GM23338 (cell line): ENCODE data around the gene TUBB3. TPM values are rescaled to one million over a fixed set of nuclear protein-coding genes. Genes with fewer than 3 reads are reported as not detected.

Experiments
- ATAC-seq: fragments of 200-7000 bp; cut with Tn5 transposase; 3 replicates; pipeline ENCODE4 v1.9.1; 2020
- DNase-seq: peaks from one replicate; pipeline ENCODE4 v3.0.0-alpha.2; 2015; ENCODE audit warnings: low spot score
- H2AFZ ChIP-seq: fragments of 200-600 bp; sonication (generic); 2 replicates; pipeline ENCODE4 v1.8.0; 2016; ENCODE audit warnings: antibody characterized with exemption, mild to moderate bottlenecking, moderate library complexity
- H3F3A ChIP-seq: fragments of 200-600 bp; sonication (generic); replicated peaks from 2 replicates; pipeline ENCODE4 v1.8.0; 2017; ENCODE audit warnings: antibody characterized with exemption, mixed run types, low read depth
- H3K27ac ChIP-seq: fragments of 200-600 bp; sonication (generic); 2 replicates; pipeline ENCODE4 v1.6.1; 2016; ENCODE audit warnings: low read depth
- H3K27me3 ChIP-seq: fragments of 200-600 bp; sonication (generic); 2 replicates; pipeline ENCODE4 v1.8.0; 2016; ENCODE audit warnings: mild to moderate bottlenecking, mixed run types, moderate library complexity; ENCODE audit not compliant: insufficient read depth
- H3K36me3 ChIP-seq: fragments of 200-600 bp; sonication (generic); 2 replicates; pipeline ENCODE4 v1.8.0; 2016; ENCODE audit warnings: mild to moderate bottlenecking; ENCODE audit not compliant: insufficient read depth
- H3K4me1 ChIP-seq: fragments of 200-600 bp; sonication (generic); 2 replicates; pipeline ENCODE4 v1.8.0; 2016; ENCODE audit warnings: mild to moderate bottlenecking, moderate library complexity; ENCODE audit not compliant: insufficient read depth
- H3K4me2 ChIP-seq: fragments of 200-600 bp; sonication (generic); 2 replicates; pipeline ENCODE4 v1.7.1; 2017; ENCODE audit warnings: mixed run types
- H3K4me3 ChIP-seq: fragments of 200-600 bp; sonication (generic); 2 replicates; pipeline ENCODE4 v1.6.1; 2016; ENCODE audit warnings: mixed run types
- H3K79me2 ChIP-seq: fragments of 200-600 bp; sonication (generic); replicated peaks from 2 replicates; pipeline ENCODE4 v1.8.0; 2017; ENCODE audit warnings: mild to moderate bottlenecking; ENCODE audit not compliant: insufficient read depth
- H3K9me2 ChIP-seq: fragments of 200-600 bp; sonication (generic); 2 replicates; pipeline ENCODE4 v1.8.0; 2017; ENCODE audit not compliant: insufficient read depth
- H4K20me1 ChIP-seq: fragments of 200-600 bp; sonication (generic); replicated peaks from 2 replicates; pipeline ENCODE4 v1.8.0; 2017; ENCODE audit warnings: mild to moderate bottlenecking; ENCODE audit not compliant: insufficient read depth
- H3K27ac Mint-ChIP-seq: 2 replicates; pipeline ENCODE4 v1.8.0; 2020; ENCODE audit warnings: inconsistent platforms, mild to moderate bottlenecking, moderate library complexity, mixed read lengths
- H3K27me3 Mint-ChIP-seq: 3 replicates; pipeline ENCODE4 v1.8.0; 2022; ENCODE audit warnings: low read depth, mild to moderate bottlenecking, moderate library complexity, mixed read lengths, inconsistent platforms; ENCODE audit not compliant: insufficient read depth, poor library complexity
- H3K36me3 Mint-ChIP-seq: 3 replicates; pipeline ENCODE4 v1.8.0; 2021; ENCODE audit warnings: low read depth, mild to moderate bottlenecking, inconsistent platforms, moderate library complexity, mixed read lengths
- H3K4me1 Mint-ChIP-seq: 3 replicates; pipeline ENCODE4 v1.8.0; 2020; ENCODE audit warnings: mild to moderate bottlenecking, inconsistent platforms, mixed read lengths
- H3K4me3 Mint-ChIP-seq: 3 replicates; pipeline ENCODE4 v1.8.0; 2021; ENCODE audit warnings: moderate library complexity, mild to moderate bottlenecking, inconsistent platforms, mixed read lengths
- H3K9me3 Mint-ChIP-seq: 3 replicates; pipeline ENCODE4 v1.8.0; 2020; ENCODE audit warnings: moderate library complexity, mild to moderate bottlenecking, inconsistent platforms, mixed read lengths
- CREB1 ChIP-seq: fragments of 250-450 bp; sonication (Bioruptor Pico); IDR thresholded peaks from 2 replicates; pipeline ENCODE4 v1.5.0; 2020; ENCODE audit warnings: low read depth, mild to moderate bottlenecking, moderate library complexity
- ETS1 ChIP-seq: IDR thresholded peaks from 2 replicates; pipeline ENCODE4 v1.6.1; 2016; ENCODE audit warnings: antibody characterized with exemption
- EZH2 ChIP-seq: fragments of 200-600 bp; sonication (generic); IDR thresholded peaks from one replicate; pipeline ENCODE4 v1.8.0; 2017; ENCODE audit warnings: antibody characterized with exemption, mild to moderate bottlenecking, low read depth; ENCODE audit not compliant: unreplicated experiment
- EZH2phosphoT487 ChIP-seq: fragments of 200-600 bp; sonication (generic); IDR thresholded peaks from one replicate; pipeline ENCODE4 v1.8.1; 2018; ENCODE audit warnings: antibody characterized with exemption; ENCODE audit not compliant: unreplicated experiment
- JUNB ChIP-seq: IDR thresholded peaks from one replicate; pipeline ENCODE4 v1.6.1; 2016; ENCODE audit warnings: antibody characterized with exemption; ENCODE audit not compliant: unreplicated experiment
- NANOG ChIP-seq: IDR thresholded peaks from 2 replicates; pipeline ENCODE4 v1.6.1; 2016; ENCODE audit warnings: antibody characterized with exemption, borderline replicate concordance
- POLR2AphosphoS5 ChIP-seq: IDR thresholded peaks from 2 replicates; pipeline ENCODE4 v1.6.1; 2016; ENCODE audit warnings: antibody characterized with exemption, low read depth
- STAT1 ChIP-seq: IDR thresholded peaks from one replicate; pipeline ENCODE4 v1.6.1; 2016; ENCODE audit warnings: antibody characterized with exemption; ENCODE audit not compliant: unreplicated experiment
- ZNF114 ChIP-seq: fragments of 250-450 bp; sonication (Bioruptor Pico); IDR thresholded peaks from 2 replicates; pipeline ENCODE4 v1.5.0; 2020; ENCODE audit warnings: mild to moderate bottlenecking, moderate library complexity
- ZNF331 ChIP-seq: fragments of 250-450 bp; sonication (Bioruptor Pico); IDR thresholded peaks from 2 replicates; pipeline ENCODE4 v1.5.0; 2020; ENCODE audit warnings: low read depth, mild to moderate bottlenecking, moderate library complexity
- polyA plus RNA-seq: library from polyadenylated mRNA; unstranded; fragments of >200 nt; fragmentation: Nextera tagmentation; extraction: Ambion mirVana; gene quantifications from 2 replicates; pipeline ENCODE4 v1.2.1, GENCODE V29; 2016
- total RNA-seq: library from RNA; depleted of rRNA; stranded (reverse); fragments of >200 nt; shearing (Covaris generic); gene quantifications from 2 replicates; pipeline ENCODE4 v1.2.3, GENCODE V29; 2014
- TF ChIP-seq, protein P1 (sequence below), 2 experiments: fragments of 200-600 bp in 1 of 2; sonication (generic) in 1 of 2; conservative IDR thresholded peaks; 2 replicates each; pipeline versions ENCODE4 v1.5.1 to v1.6.1; 2016 to 2017; ENCODE audit warnings: antibody characterized with exemption in 2 of 2, low read depth in 2 of 2, mild to moderate bottlenecking in 2 of 2, moderate library complexity in 1 of 2
- TF ChIP-seq, protein P2 (sequence below): IDR thresholded peaks from one replicate; pipeline ENCODE4 v1.6.1; 2018; ENCODE audit warnings: antibody characterized with exemption; ENCODE audit not compliant: unreplicated experiment
- TF ChIP-seq, protein P3 (sequence below): fragments of 250-450 bp; sonication (Bioruptor Pico); IDR thresholded peaks from 2 replicates; pipeline ENCODE4 v1.5.0; 2020; ENCODE audit warnings: mild to moderate bottlenecking, moderate library complexity

Gene TUBB3
- total and polyA plus RNA-seq, 2 experiments from 2014 or later: 149 to 443 TPM

DNA sequence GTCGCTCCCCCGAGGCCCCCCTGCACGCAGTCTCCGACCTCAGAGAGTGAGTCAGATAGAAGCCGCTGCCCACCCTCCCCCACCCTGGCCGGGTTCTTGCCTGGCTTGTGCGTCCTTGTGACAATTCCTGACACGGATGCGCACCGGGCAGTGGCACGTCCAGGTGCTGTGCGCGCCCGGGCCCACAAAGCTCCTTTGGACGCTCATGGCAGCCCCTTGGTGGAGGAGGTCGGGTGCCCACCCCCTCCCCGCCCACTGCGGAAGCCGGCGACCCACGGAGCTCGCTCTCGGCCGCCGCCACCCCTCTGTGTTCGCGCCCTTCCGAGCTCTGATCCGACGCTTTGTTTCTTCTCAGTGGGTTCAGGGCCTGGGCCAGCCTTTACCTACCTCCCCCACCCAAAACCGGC is 662 bp upstream of the TUBB3 start:
- Mint-ChIP-seq H3K4me3 (peak overlapping the region; percentile 87), H3K9me3 (no peaks in the 10 kb centered on the region), H3K27me3 (peaks cover 47% of the 10 kb centered on the region), H3K27ac (no peak overlapping the region), H3K36me3 (no peaks in the 10 kb centered on the region), H3K4me1 (peaks cover 19% of the 10 kb centered on the region)
- Histone ChIP-seq H3F3A (peaks cover 13% of the 10 kb centered on the region), H3K4me2 (peak overlapping the region; percentile 92), H4K20me1 (peaks cover 11% of the 10 kb centered on the region; the same call in 1 of the 2 replicates), H3K4me1 (peaks cover 31% of the 10 kb centered on the region), H3K27me3 (peaks cover 25% of the 10 kb centered on the region), H3K27ac (no peak overlapping the region), H3K36me3 (no peaks in the 10 kb centered on the region), H3K4me3 (peak overlapping the region; percentile 86), H2AFZ (peak overlapping the region; percentile 83; the same call in 1 of the 2 replicates), H3K79me2 (peaks cover 9% of the 10 kb centered on the region), H3K9me2 (no peaks in the 10 kb centered on the region)
- DNase-seq (peak; percentile 71), ATAC-seq (peak; percentile 1)
- TF ChIP-seq POLR2AphosphoS5 (no peak), EZH2phosphoT487 (no peak), EZH2 (no peak), ZNF114 (CRISPR knock-in tag) (no peak), ETS1 (no peak), CREB1 (CRISPR knock-in tag) (no peak), NANOG (no peak), JUNB (no peak), STAT1 (no peak), ZNF331 (CRISPR knock-in tag) (no peak)
- TF ChIP-seq, protein P1, sequence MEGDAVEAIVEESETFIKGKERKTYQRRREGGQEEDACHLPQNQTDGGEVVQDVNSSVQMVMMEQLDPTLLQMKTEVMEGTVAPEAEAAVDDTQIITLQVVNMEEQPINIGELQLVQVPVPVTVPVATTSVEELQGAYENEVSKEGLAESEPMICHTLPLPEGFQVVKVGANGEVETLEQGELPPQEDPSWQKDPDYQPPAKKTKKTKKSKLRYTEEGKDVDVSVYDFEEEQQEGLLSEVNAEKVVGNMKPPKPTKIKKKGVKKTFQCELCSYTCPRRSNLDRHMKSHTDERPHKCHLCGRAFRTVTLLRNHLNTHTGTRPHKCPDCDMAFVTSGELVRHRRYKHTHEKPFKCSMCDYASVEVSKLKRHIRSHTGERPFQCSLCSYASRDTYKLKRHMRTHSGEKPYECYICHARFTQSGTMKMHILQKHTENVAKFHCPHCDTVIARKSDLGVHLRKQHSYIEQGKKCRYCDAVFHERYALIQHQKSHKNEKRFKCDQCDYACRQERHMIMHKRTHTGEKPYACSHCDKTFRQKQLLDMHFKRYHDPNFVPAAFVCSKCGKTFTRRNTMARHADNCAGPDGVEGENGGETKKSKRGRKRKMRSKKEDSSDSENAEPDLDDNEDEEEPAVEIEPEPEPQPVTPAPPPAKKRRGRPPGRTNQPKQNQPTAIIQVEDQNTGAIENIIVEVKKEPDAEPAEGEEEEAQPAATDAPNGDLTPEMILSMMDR (conservative IDR thresholded peaks at IDR 0.05; ENCODE audit: low read depth in 2 of 2): no peak
- TF ChIP-seq, protein P2, sequence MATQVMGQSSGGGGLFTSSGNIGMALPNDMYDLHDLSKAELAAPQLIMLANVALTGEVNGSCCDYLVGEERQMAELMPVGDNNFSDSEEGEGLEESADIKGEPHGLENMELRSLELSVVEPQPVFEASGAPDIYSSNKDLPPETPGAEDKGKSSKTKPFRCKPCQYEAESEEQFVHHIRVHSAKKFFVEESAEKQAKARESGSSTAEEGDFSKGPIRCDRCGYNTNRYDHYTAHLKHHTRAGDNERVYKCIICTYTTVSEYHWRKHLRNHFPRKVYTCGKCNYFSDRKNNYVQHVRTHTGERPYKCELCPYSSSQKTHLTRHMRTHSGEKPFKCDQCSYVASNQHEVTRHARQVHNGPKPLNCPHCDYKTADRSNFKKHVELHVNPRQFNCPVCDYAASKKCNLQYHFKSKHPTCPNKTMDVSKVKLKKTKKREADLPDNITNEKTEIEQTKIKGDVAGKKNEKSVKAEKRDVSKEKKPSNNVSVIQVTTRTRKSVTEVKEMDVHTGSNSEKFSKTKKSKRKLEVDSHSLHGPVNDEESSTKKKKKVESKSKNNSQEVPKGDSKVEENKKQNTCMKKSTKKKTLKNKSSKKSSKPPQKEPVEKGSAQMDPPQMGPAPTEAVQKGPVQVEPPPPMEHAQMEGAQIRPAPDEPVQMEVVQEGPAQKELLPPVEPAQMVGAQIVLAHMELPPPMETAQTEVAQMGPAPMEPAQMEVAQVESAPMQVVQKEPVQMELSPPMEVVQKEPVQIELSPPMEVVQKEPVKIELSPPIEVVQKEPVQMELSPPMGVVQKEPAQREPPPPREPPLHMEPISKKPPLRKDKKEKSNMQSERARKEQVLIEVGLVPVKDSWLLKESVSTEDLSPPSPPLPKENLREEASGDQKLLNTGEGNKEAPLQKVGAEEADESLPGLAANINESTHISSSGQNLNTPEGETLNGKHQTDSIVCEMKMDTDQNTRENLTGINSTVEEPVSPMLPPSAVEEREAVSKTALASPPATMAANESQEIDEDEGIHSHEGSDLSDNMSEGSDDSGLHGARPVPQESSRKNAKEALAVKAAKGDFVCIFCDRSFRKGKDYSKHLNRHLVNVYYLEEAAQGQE: no peak
- TF ChIP-seq, protein P3, sequence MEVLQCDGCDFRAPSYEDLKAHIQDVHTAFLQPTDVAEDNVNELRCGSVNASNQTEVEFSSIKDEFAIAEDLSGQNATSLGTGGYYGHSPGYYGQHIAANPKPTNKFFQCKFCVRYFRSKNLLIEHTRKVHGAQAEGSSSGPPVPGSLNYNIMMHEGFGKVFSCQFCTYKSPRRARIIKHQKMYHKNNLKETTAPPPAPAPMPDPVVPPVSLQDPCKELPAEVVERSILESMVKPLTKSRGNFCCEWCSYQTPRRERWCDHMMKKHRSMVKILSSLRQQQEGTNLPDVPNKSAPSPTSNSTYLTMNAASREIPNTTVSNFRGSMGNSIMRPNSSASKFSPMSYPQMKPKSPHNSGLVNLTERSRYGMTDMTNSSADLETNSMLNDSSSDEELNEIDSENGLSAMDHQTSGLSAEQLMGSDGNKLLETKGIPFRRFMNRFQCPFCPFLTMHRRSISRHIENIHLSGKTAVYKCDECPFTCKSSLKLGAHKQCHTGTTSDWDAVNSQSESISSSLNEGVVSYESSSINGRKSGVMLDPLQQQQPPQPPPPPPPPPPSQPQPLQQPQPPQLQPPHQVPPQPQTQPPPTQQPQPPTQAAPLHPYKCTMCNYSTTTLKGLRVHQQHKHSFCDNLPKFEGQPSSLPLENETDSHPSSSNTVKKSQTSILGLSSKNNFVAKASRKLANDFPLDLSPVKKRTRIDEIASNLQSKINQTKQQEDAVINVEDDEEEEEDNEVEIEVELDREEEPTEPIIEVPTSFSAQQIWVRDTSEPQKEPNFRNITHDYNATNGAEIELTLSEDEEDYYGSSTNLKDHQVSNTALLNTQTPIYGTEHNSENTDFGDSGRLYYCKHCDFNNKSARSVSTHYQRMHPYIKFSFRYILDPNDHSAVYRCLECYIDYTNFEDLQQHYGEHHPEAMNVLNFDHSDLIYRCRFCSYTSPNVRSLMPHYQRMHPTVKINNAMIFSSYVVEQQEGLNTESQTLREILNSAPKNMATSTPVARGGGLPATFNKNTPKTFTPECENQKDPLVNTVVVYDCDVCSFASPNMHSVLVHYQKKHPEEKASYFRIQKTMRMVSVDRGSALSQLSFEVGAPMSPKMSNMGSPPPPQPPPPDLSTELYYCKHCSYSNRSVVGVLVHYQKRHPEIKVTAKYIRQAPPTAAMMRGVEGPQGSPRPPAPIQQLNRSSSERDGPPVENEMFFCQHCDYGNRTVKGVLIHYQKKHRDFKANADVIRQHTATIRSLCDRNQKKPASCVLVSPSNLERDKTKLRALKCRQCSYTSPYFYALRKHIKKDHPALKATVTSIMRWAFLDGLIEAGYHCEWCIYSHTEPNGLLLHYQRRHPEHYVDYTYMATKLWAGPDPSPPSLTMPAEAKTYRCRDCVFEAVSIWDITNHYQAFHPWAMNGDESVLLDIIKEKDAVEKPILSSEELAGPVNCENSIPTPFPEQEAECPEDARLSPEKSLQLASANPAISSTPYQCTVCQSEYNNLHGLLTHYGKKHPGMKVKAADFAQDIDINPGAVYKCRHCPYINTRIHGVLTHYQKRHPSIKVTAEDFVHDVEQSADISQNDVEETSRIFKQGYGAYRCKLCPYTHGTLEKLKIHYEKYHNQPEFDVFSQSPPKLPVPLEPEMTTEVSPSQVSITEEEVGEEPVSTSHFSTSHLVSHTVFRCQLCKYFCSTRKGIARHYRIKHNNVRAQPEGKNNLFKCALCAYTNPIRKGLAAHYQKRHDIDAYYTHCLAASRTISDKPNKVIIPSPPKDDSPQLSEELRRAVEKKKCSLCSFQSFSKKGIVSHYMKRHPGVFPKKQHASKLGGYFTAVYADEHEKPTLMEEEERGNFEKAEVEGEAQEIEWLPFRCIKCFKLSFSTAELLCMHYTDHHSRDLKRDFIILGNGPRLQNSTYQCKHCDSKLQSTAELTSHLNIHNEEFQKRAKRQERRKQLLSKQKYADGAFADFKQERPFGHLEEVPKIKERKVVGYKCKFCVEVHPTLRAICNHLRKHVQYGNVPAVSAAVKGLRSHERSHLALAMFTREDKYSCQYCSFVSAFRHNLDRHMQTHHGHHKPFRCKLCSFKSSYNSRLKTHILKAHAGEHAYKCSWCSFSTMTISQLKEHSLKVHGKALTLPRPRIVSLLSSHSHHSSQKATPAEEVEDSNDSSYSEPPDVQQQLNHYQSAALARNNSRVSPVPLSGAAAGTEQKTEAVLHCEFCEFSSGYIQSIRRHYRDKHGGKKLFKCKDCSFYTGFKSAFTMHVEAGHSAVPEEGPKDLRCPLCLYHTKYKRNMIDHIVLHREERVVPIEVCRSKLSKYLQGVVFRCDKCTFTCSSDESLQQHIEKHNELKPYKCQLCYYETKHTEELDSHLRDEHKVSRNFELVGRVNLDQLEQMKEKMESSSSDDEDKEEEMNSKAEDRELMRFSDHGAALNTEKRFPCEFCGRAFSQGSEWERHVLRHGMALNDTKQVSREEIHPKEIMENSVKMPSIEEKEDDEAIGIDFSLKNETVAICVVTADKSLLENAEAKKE (CRISPR knock-in tag): no peak
